ENCODE results near the gene RNF187. TPM values are rescaled to one million over a fixed set of nuclear protein-coding genes. Genes with fewer than 3 reads are reported as not detected.
A peak's percentile ranks its signal among the peaks of the same experiment; 100 is the strongest.

Gene RNF187
- total RNA-seq, 4 donors from 2014 or later = 75.8 to 106 (median 80.1) TPM

GRCh38 chr1:228462560-228462959, 24.6 kb upstream of the RNF187 start:
- WGBS, 2 donors = 85 to 88% methylated on average over 5 of the region's 5 CpGs
- no peak overlapping the region for H3K4me3 ChIP-seq (ENCODE audit: low read depth, poor library complexity, severe bottlenecking)
- intact Hi-C loops (cut with DNase I; ENCODE audit: low total_unique reads) = no loop called here
- no peak for TF ChIP-seq POLR2A (IDR thresholded peaks at IDR 0.05)
- TF ChIP-seq CTCF (IDR thresholded peaks at IDR 0.05) = no peak
- DNase-seq (ENCODE audit: low spot score in 2 of 2) = no peak

GRCh38 chr1:228463009-228463558, 24.1 kb upstream of the RNF187 start:
- intact Hi-C loops (cut with DNase I; ENCODE audit: low total_unique reads) = no loop called here
- H3K4me3 ChIP-seq (ENCODE audit: low read depth, poor library complexity, severe bottlenecking) = no peak overlapping the region
- WGBS, 2 donors = 64% methylated on average over 7 of the region's 7 CpGs
- no peak for DNase-seq (ENCODE audit: low spot score in 2 of 2)
- TF ChIP-seq POLR2A (IDR thresholded peaks at IDR 0.05) (no peak), CTCF (IDR thresholded peaks at IDR 0.05) (no peak)

GRCh38 chr1:228463559-228464455, 23.4 kb upstream of the RNF187 start:
- DNase-seq (ENCODE audit: low spot score in 2 of 2) = peak in 1 of 2 donors; percentile 86
- intact Hi-C loops (cut with DNase I; ENCODE audit: low total_unique reads) = no loop called here
- no peak overlapping the region for H3K4me3 ChIP-seq (ENCODE audit: low read depth, poor library complexity, severe bottlenecking)
- TF ChIP-seq CTCF (IDR thresholded peaks at IDR 0.05) (no peak), POLR2A (IDR thresholded peaks at IDR 0.05) (no peak)
- 3 to 5% methylated on average over 20 to 36 of the region's 56 CpGs for WGBS, 2 donors

DNA sequence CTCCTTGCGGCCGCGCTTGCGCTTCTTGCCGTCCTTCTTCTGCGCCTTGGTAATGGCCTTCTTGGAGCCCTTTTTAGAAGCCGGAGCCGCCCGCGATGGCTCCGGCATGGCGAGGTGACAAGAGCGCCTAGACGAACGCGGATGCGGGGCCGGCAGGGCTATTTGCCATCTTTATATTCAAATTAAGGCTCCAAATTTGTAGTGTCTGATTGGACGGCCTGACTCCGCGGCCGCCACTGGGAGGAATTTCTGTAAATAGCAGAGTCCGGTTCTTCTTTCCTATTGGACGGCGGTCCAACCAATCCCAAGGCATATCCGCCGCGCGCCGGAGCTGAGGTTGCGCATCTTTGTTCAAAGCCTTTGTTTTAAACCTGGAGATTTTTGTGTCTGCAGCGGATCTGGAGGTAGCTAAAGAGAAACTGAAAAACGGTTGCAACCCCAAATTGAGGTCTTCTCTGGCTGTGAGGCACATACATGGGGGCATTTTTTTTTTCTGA, 22.6 kb upstream of the RNF187 start:
- no peak for TF ChIP-seq CTCF (IDR thresholded peaks at IDR 0.05)
- TF ChIP-seq POLR2A (IDR thresholded peaks at IDR 0.05) = no peak
- DNase-seq (ENCODE audit: low spot score in 2 of 2) = peak; percentile 59 to 92
- intact Hi-C loops (cut with DNase I; ENCODE audit: low total_unique reads) = no loop called here
- WGBS, 2 donors = 1 to 3% methylated on average over 27 to 29 of the region's 33 CpGs
- no peak overlapping the region for H3K4me3 ChIP-seq (ENCODE audit: low read depth, poor library complexity, severe bottlenecking)

- TF ChIP-seq POLR2A (IDR thresholded peaks at IDR 0.05) = no peak
- TF ChIP-seq CTCF (IDR thresholded peaks at IDR 0.05) = no peak
- peak in 1 of 2 donors; percentile 40 for DNase-seq (ENCODE audit: low spot score in 2 of 2)
- intact Hi-C loops (cut with DNase I; ENCODE audit: low total_unique reads) = no loop called here
- no peak overlapping the region for H3K4me3 ChIP-seq (ENCODE audit: low read depth, poor library complexity, severe bottlenecking)
- WGBS, 2 donors = 14 to 17% methylated on average over 13 of the region's 13 CpGs
Observed at GRCh38 chr1:228465141-228465540, 22.0 kb upstream of the RNF187 start.

Measured in lower leg skin (tissue), 4 donors.